ENCODE measurements around the gene NVL. TPM values are rescaled to one million over a fixed set of nuclear protein-coding genes. Genes with fewer than 3 reads are reported as not detected.
A peak's percentile ranks its signal among the peaks of the same experiment; 100 is the strongest.

Gene NVL
- total and polyA plus RNA-seq, 8 donors, result 9.6 to 35.9 (median 12.3) TPM

- Histone ChIP-seq H3K4me1 (no peaks in the 10 kb centered on the region), H3K27me3 (no peaks in the 10 kb centered on the region), H3K4me3 (no peak overlapping the region), H3K27ac (no peak overlapping the region), H3K36me3 (peaks cover 9 to 44% (median 12%) of the 10 kb centered on the region in 3 donors), H3K9me3 (no peaks in the 10 kb centered on the region)
- ATAC-seq (no peak), DNase-seq (no peak), FAIRE-seq (no peak)
- no peak for TF ChIP-seq CTCF (IDR thresholded peaks at IDR 0.05)
- 91 to 100% methylated on average over 1 of the region's 1 CpG for WGBS, 2 donors
- intact Hi-C loops (cut with DNase I), result no loop called here
These were observed 40.6 kb downstream of the NVL start for GRCh38 chr1:224289396-224289795.

GRCh38 chr1:224287714-224288113, 42.3 kb downstream of the NVL start:
- H3K9me3 ChIP-seq, result no peaks in the 10 kb centered on the region
- WGBS, 2 donors, result 86 to 89% methylated on average over 2 of the region's 2 CpGs
- FAIRE-seq (no peak), ATAC-seq (no peak), DNase-seq (no peak)
- intact Hi-C loops (cut with DNase I), result no loop called here
- H3K4me3 ChIP-seq, result no peak overlapping the region
- TF ChIP-seq CTCF (IDR thresholded peaks at IDR 0.05), result no peak
- no peaks in the 10 kb centered on the region for H3K27me3 ChIP-seq
- no peak overlapping the region for H3K27ac ChIP-seq
- H3K36me3 ChIP-seq, result peaks cover 0 to 42% (median 0%) of the 10 kb centered on the region in 3 donors
- H3K4me1 ChIP-seq, result no peaks in the 10 kb centered on the region

GRCh38 chr1:224282140-224282539, 47.8 kb downstream of the NVL start:
- Histone ChIP-seq H3K27ac (no peak overlapping the region), H3K36me3 (peaks cover 0 to 31% (median 4%) of the 10 kb centered on the region in 3 donors), H3K4me1 (no peaks in the 10 kb centered on the region), H3K9me3 (no peaks in the 10 kb centered on the region), H3K27me3 (no peaks in the 10 kb centered on the region), H3K4me3 (no peak overlapping the region)
- DNase-seq, result no peak
- intact Hi-C loops (cut with DNase I), result no loop called here
- no peak for ATAC-seq
- no peak for TF ChIP-seq CTCF (IDR thresholded peaks at IDR 0.05)
- no peak for FAIRE-seq
- 95 to 97% methylated on average over 3 of the region's 3 CpGs for WGBS, 2 donors

GRCh38 chr1:224276771-224277487, 53.0 kb downstream of the NVL start:
- intact Hi-C loops (cut with DNase I), result no loop called here
- no peaks in the 10 kb centered on the region for H3K27me3 ChIP-seq
- H3K27ac ChIP-seq, result no peak overlapping the region
- WGBS, 2 donors, result 67 to 69% methylated on average over 3 of the region's 3 CpGs
- FAIRE-seq (peak; percentile 91), DNase-seq (no peak), ATAC-seq (no peak)
- TF ChIP-seq CTCF (IDR thresholded peaks at IDR 0.05), result no peak
- H3K9me3 ChIP-seq, result no peaks in the 10 kb centered on the region
- no peaks in the 10 kb centered on the region for H3K4me1 ChIP-seq
- peaks cover 7 to 14% (median 8%) of the 10 kb centered on the region in 3 donors for H3K36me3 ChIP-seq
- no peak overlapping the region for H3K4me3 ChIP-seq

- no peak overlapping the region for H3K27ac ChIP-seq
- FAIRE-seq, result peak; percentile 75
- intact Hi-C loops (cut with DNase I), result no loop called here
These were observed 54.9 kb downstream of the NVL start for GRCh38 chr1:224274970-224275626.

More at GRCh38 chr1:224274970-224275626, 54.9 kb downstream of the NVL start:
- H3K4me3 ChIP-seq, result no peak overlapping the region
- 95 to 98% methylated on average over 6 of the region's 6 CpGs for WGBS, 2 donors
- peaks cover 3 to 14% (median 8%) of the 10 kb centered on the region in 3 donors for H3K36me3 ChIP-seq
- no peaks in the 10 kb centered on the region for H3K4me1 ChIP-seq
- no peaks in the 10 kb centered on the region for H3K27me3 ChIP-seq
- TF ChIP-seq CTCF (IDR thresholded peaks at IDR 0.05), result no peak
- no peaks in the 10 kb centered on the region for H3K9me3 ChIP-seq
- no peak for ATAC-seq
- DNase-seq, result no peak
